Measurements from ENCODE around the gene GNB3. TPM values are rescaled to one million over a fixed set of nuclear protein-coding genes. Genes with fewer than 3 reads are reported as not detected.

Gene GNB3
- total and polyA plus RNA-seq, 8 donors = 0.89 to 12.6 (median 1.8) TPM

DNA sequence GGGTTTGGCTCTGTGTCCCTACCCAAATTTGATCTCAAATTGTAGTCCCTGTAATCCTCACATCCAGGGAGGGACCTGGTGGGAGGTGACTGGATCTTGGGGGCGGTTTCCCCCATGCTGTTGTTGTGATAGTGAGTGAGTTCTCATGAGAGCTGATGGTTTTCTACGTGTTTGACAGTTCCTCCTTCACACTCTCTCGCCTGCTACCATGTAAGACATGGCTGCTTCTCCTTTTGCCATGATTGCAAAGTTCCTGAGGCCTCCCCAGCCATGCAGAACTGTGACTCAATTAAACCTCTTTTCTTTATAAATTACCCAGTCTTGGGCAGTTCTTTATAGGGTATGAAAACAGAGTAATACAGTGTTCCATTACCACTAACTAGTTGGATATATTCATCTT, 53.6 kb downstream of the GNB3 start:
- H3K9me3 ChIP-seq = no peaks in the 10 kb centered on the region
- no peaks in the 10 kb centered on the region for H3K36me3 ChIP-seq
- TF ChIP-seq, protein P1, sequence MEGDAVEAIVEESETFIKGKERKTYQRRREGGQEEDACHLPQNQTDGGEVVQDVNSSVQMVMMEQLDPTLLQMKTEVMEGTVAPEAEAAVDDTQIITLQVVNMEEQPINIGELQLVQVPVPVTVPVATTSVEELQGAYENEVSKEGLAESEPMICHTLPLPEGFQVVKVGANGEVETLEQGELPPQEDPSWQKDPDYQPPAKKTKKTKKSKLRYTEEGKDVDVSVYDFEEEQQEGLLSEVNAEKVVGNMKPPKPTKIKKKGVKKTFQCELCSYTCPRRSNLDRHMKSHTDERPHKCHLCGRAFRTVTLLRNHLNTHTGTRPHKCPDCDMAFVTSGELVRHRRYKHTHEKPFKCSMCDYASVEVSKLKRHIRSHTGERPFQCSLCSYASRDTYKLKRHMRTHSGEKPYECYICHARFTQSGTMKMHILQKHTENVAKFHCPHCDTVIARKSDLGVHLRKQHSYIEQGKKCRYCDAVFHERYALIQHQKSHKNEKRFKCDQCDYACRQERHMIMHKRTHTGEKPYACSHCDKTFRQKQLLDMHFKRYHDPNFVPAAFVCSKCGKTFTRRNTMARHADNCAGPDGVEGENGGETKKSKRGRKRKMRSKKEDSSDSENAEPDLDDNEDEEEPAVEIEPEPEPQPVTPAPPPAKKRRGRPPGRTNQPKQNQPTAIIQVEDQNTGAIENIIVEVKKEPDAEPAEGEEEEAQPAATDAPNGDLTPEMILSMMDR (IDR thresholded peaks at IDR 0.05) = no peak
- H3K4me1 ChIP-seq = peaks cover 0 to under 1% (median 0%) of the 10 kb centered on the region in 3 donors
- ATAC-seq = no peak
- WGBS, 2 donors = 80 to 93% methylated on average over 3 of the region's 3 CpGs
- FAIRE-seq = no peak
- H3K27ac ChIP-seq = no peak overlapping the region
- DNase-seq = no peak
- H3K27me3 ChIP-seq = no peaks in the 10 kb centered on the region
- no peak overlapping the region for H3K4me3 ChIP-seq
- intact Hi-C loops (cut with DNase I) = no loop called here

Other genes with a start within 250 kb of the GNB3 start
- gene CHD4, start 233.5 kb upstream of the GNB3 start, total RNA-seq = 100 to 1,000 TPM in 3 of 6 donors, 10 to 100 TPM in 3; 96.5 to 123 (median 105) TPM
- gene CHD4, start 233.5 kb upstream of the GNB3 start, polyA plus RNA-seq = 100 to 1,000 TPM; 125 to 134 TPM
- gene LPAR5, start 205.0 kb upstream of the GNB3 start, total RNA-seq = 1 to 10 TPM in 2 of 6 donors, under 1 TPM in 4; 0.09 to 2.4 (median 0.71) TPM
- under 1 TPM; 0.19 to 0.23 TPM for gene LPAR5, start 205.0 kb upstream of the GNB3 start, polyA plus RNA-seq
- 1 to 10 TPM; 1.3 to 4.1 (median 1.8) TPM for gene ACRBP, start 193.5 kb upstream of the GNB3 start, total RNA-seq
- gene ACRBP, start 193.5 kb upstream of the GNB3 start, polyA plus RNA-seq = 1 to 10 TPM; 1.2 to 2.2 TPM
- 10 to 100 TPM in 5 of 6 donors, 1 to 10 TPM in 1; 9.0 to 24.9 (median 12.1) TPM for gene ING4, start 177.8 kb upstream of the GNB3 start, total RNA-seq
- gene ING4, start 177.8 kb upstream of the GNB3 start, polyA plus RNA-seq = 10 to 100 TPM; 15.7 to 29.6 TPM
- 10 to 100 TPM; 20.4 to 29.8 (median 23.9) TPM for gene ZNF384, start 151.6 kb upstream of the GNB3 start, total RNA-seq
- 10 to 100 TPM; 36.6 to 36.7 TPM for gene ZNF384, start 151.6 kb upstream of the GNB3 start, polyA plus RNA-seq
- gene PIANP, start 140.1 kb upstream of the GNB3 start, total RNA-seq = under 1 TPM in 5 of 6 donors, not detected in 1; 0.12 to 0.34 (median 0.20) TPM
- 1 to 10 TPM; 1.4 to 2.7 TPM for gene PIANP, start 140.1 kb upstream of the GNB3 start, polyA plus RNA-seq
- gene COPS7A, start 116.9 kb upstream of the GNB3 start, total RNA-seq = 10 to 100 TPM; 14.2 to 31.0 (median 23.8) TPM
- gene COPS7A, start 116.9 kb upstream of the GNB3 start, polyA plus RNA-seq = 10 to 100 TPM; 29.5 to 39.6 TPM
- gene MLF2, start 87.8 kb upstream of the GNB3 start, total RNA-seq = 10 to 100 TPM; 38.5 to 63.0 (median 54.0) TPM
- 100 to 1,000 TPM in 1 of 2 donors, 10 to 100 TPM in 1; 74.7 to 111 TPM for gene MLF2, start 87.8 kb upstream of the GNB3 start, polyA plus RNA-seq
- 100 to 1,000 TPM in 1 of 6 donors, 10 to 100 TPM in 5; 41.0 to 117 (median 58.3) TPM for gene PTMS, start 74.6 kb upstream of the GNB3 start, total RNA-seq
- gene PTMS, start 74.6 kb upstream of the GNB3 start, polyA plus RNA-seq = 100 to 1,000 TPM; 128 to 276 TPM
- gene LAG3, start 68.4 kb upstream of the GNB3 start, total RNA-seq = under 1 TPM in 5 of 6 donors, not detected in 1; 0.15 to 0.32 (median 0.19) TPM
- under 1 TPM; 0.70 to 0.91 TPM for gene LAG3, start 68.4 kb upstream of the GNB3 start, polyA plus RNA-seq
- gene CD4, start 51.4 kb upstream of the GNB3 start, total RNA-seq = 10 to 100 TPM in 1 of 6 donors, 1 to 10 TPM in 5; 1.2 to 19.9 (median 4.0) TPM
- 1 to 10 TPM; 1.2 to 2.0 TPM for gene CD4, start 51.4 kb upstream of the GNB3 start, polyA plus RNA-seq
- gene GPR162, start 19.1 kb upstream of the GNB3 start, total RNA-seq = 1 to 10 TPM in 2 of 6 donors, under 1 TPM in 4; 0.41 to 4.9 (median 0.85) TPM
- 1 to 10 TPM; 5.2 to 8.8 TPM for gene GPR162, start 19.1 kb upstream of the GNB3 start, polyA plus RNA-seq
- gene P3H3, start 12.5 kb upstream of the GNB3 start, total RNA-seq = 10 to 100 TPM in 2 of 6 donors, 1 to 10 TPM in 4; 5.6 to 17.3 (median 9.2) TPM
- 10 to 100 TPM; 21.6 to 32.8 TPM for gene P3H3, start 12.5 kb upstream of the GNB3 start, polyA plus RNA-seq
- gene CDCA3, start 10.4 kb downstream of the GNB3 start, total RNA-seq = 1 to 10 TPM in 1 of 6 donors, under 1 TPM in 5; 0.08 to 1.1 (median 0.56) TPM
- 1 to 10 TPM in 1 of 2 donors, under 1 TPM in 1; 0.80 to 1.2 TPM for gene CDCA3, start 10.4 kb downstream of the GNB3 start, polyA plus RNA-seq
- 10 to 100 TPM; 17.8 to 38.4 (median 29.2) TPM for gene USP5, start 11.2 kb downstream of the GNB3 start, total RNA-seq
- gene USP5, start 11.2 kb downstream of the GNB3 start, polyA plus RNA-seq = 10 to 100 TPM; 18.3 to 25.2 TPM
- gene TPI1, start 26.6 kb downstream of the GNB3 start, total RNA-seq = 100 to 1,000 TPM in 4 of 6 donors, 10 to 100 TPM in 2; 88.5 to 211 (median 128) TPM
- 100 to 1,000 TPM in 1 of 2 donors, 10 to 100 TPM in 1; 93.1 to 247 TPM for gene TPI1, start 26.6 kb downstream of the GNB3 start, polyA plus RNA-seq
- gene SPSB2, start 32.4 kb downstream of the GNB3 start, total RNA-seq = 1 to 10 TPM; 3.1 to 5.2 (median 4.4) TPM
- 10 to 100 TPM; 10.6 to 12.5 TPM for gene SPSB2, start 32.4 kb downstream of the GNB3 start, polyA plus RNA-seq
- gene LRRC23, start 63.9 kb downstream of the GNB3 start, total RNA-seq = 1 to 10 TPM; 1.7 to 5.2 (median 3.4) TPM
- gene LRRC23, start 63.9 kb downstream of the GNB3 start, polyA plus RNA-seq = 10 to 100 TPM in 1 of 2 donors, 1 to 10 TPM in 1; 8.8 to 13.0 TPM
- 1 to 10 TPM; 2.3 to 8.0 (median 4.5) TPM for gene ENO2, start 73.7 kb downstream of the GNB3 start, total RNA-seq
- gene ENO2, start 73.7 kb downstream of the GNB3 start, polyA plus RNA-seq = 10 to 100 TPM; 12.7 to 53.6 TPM
- gene ATN1, start 87.0 kb downstream of the GNB3 start, total RNA-seq = 10 to 100 TPM; 30.9 to 54.5 (median 36.2) TPM
- 100 to 1,000 TPM; 110 to 113 TPM for gene ATN1, start 87.0 kb downstream of the GNB3 start, polyA plus RNA-seq
- gene RNU7-1, start 102.9 kb downstream of the GNB3 start, total RNA-seq = not detected
- not detected for gene RNU7-1, start 102.9 kb downstream of the GNB3 start, polyA plus RNA-seq
- gene C12orf57, start 103.1 kb downstream of the GNB3 start, total RNA-seq = 100 to 1,000 TPM in 2 of 6 donors, 10 to 100 TPM in 4; 86.8 to 154 (median 97.6) TPM
- 100 to 1,000 TPM; 176 to 314 TPM for gene C12orf57, start 103.1 kb downstream of the GNB3 start, polyA plus RNA-seq
- 10 to 100 TPM; 13.3 to 37.9 (median 17.8) TPM for gene PTPN6, start 110.4 kb downstream of the GNB3 start, total RNA-seq
- gene PTPN6, start 110.4 kb downstream of the GNB3 start, polyA plus RNA-seq = 10 to 100 TPM; 48.7 to 53.1 TPM
- 100 to 1,000 TPM in 3 of 6 donors, 10 to 100 TPM in 3; 79.7 to 139 (median 101) TPM for gene PHB2, start 129.7 kb downstream of the GNB3 start, total RNA-seq
- 10 to 100 TPM; 74.7 to 91.9 TPM for gene PHB2, start 129.7 kb downstream of the GNB3 start, polyA plus RNA-seq
- 10 to 100 TPM in 5 of 6 donors, 1 to 10 TPM in 1; 8.9 to 20.2 (median 17.0) TPM for gene EMG1, start 130.0 kb downstream of the GNB3 start, total RNA-seq
- 10 to 100 TPM in 1 of 2 donors, 1 to 10 TPM in 1; 9.4 to 12.9 TPM for gene EMG1, start 130.0 kb downstream of the GNB3 start, polyA plus RNA-seq
- 10 to 100 TPM; 22.4 to 36.5 (median 32.4) TPM for gene LPCAT3, start 177.6 kb downstream of the GNB3 start, total RNA-seq
- 10 to 100 TPM; 23.0 to 32.6 TPM for gene LPCAT3, start 177.6 kb downstream of the GNB3 start, polyA plus RNA-seq
- gene C1S, start 219.8 kb downstream of the GNB3 start, total RNA-seq = 100 to 1,000 TPM in 1 of 6 donors, 10 to 100 TPM in 5; 20.4 to 162 (median 58.8) TPM
- gene C1S, start 219.8 kb downstream of the GNB3 start, polyA plus RNA-seq = 10 to 100 TPM; 36.5 to 47.2 TPM

Measured in pancreas (tissue), 10 donors.